Lung (tissue), 12 donors: ENCODE data around the gene VPS8. TPM values are rescaled to one million over a fixed set of nuclear protein-coding genes. Genes with fewer than 3 reads are reported as not detected.

ENCODE experiments used
- ATAC-seq: fragments of 200-7000 bp; cut with Tn5 transposase; one replicate; pipeline ENCODE4 v1.9.1; 2020; ENCODE audit warnings: moderate number of reproducible peaks; ENCODE audit not compliant: insufficient read depth, low FRiP score
- DNase-seq, 3 donors: peaks; one replicate each; pipeline ENCODE4 v3.0.0-alpha.2; 2013 to 2017
- H3K27ac ChIP-seq, 2 donors: one replicate each; pipeline ENCODE4 v1.5.1; 2013; ENCODE audit warnings: mild to moderate bottlenecking in 2 of 2, moderate library complexity in 2 of 2, control low read depth in 1 of 2, inconsistent platforms in 1 of 2, low read depth in 1 of 2, low read length in 1 of 2
- H3K27me3 ChIP-seq, 3 donors: one replicate each; pipeline ENCODE4 v1.5.1; 2013; ENCODE audit warnings: low read length in 2 of 3; ENCODE audit not compliant: control insufficient read depth in 3 of 3, insufficient read depth in 3 of 3
- H3K36me3 ChIP-seq, 4 donors: one replicate each; pipeline ENCODE4 v1.5.1; 2013; ENCODE audit warnings: low read length in 4 of 4, mild to moderate bottlenecking in 1 of 4, moderate library complexity in 1 of 4; ENCODE audit not compliant: control insufficient read depth in 4 of 4, insufficient read depth in 4 of 4
- H3K4me1 ChIP-seq, 5 donors: one replicate each; pipeline ENCODE4 v1.5.1; 2013; ENCODE audit warnings: low read length in 5 of 5, mild to moderate bottlenecking in 2 of 5, moderate library complexity in 1 of 5; ENCODE audit not compliant: control insufficient read depth in 5 of 5, insufficient read depth in 5 of 5
- H3K4me3 ChIP-seq: one replicate; pipeline ENCODE4 v1.5.1; 2013; ENCODE audit warnings: mild to moderate bottlenecking, control low read depth, moderate library complexity
- H3K9ac ChIP-seq, 2 donors: one replicate each; pipeline ENCODE4 v1.5.1; 2013; ENCODE audit warnings: low read length in 2 of 2, control low read depth in 1 of 2; ENCODE audit not compliant: insufficient read depth in 1 of 2
- H3K9me3 ChIP-seq, 4 donors: one replicate each; pipeline ENCODE4 v1.5.1; 2013; ENCODE audit warnings: low read length in 3 of 4, mild to moderate bottlenecking in 1 of 4, moderate library complexity in 1 of 4; ENCODE audit not compliant: control insufficient read depth in 4 of 4, insufficient read depth in 3 of 4
- CTCF ChIP-seq: IDR thresholded peaks from 2 replicates; pipeline ENCODE4 v1.5.1; 2012; ENCODE audit warnings: mild to moderate bottlenecking; ENCODE audit errors: control extremely low read depth, extremely low read depth
- WGBS, 2 donors: extraction: QIAGEN DNeasy Blood & Tissue Kit; methylation state at CpG; one replicate each; pipeline ENCODE4 v1.1.7; 2013; 5-methylcytosine and 5-hydroxymethylcytosine counted together
- polyA plus RNA-seq, 2 donors: library from polyadenylated mRNA; stranded (reverse); fragments of 200-250 nt; gene quantifications; one replicate each; pipeline ENCODE4 v1.2.1, GENCODE V29; 2013
- total RNA-seq, 2 donors: library from RNA; depleted of rRNA in 1 of 2; stranded (reverse); fragments of >200 nt in 1 of 2; gene quantifications; one replicate each; pipeline ENCODE4 v1.2.1, GENCODE V29; 2014 to 2021
- donor health status: control.
- donor health status: control.
- donor health status: Bipolar disorder and iron deficiency.
- donor health status: healthy.
- donor health status: DM: yes; HTN: yes; CAD: no.

Gene VPS8
- total and polyA plus RNA-seq, 4 donors: 13.9 to 184 (median 38.5) TPM

DNA sequence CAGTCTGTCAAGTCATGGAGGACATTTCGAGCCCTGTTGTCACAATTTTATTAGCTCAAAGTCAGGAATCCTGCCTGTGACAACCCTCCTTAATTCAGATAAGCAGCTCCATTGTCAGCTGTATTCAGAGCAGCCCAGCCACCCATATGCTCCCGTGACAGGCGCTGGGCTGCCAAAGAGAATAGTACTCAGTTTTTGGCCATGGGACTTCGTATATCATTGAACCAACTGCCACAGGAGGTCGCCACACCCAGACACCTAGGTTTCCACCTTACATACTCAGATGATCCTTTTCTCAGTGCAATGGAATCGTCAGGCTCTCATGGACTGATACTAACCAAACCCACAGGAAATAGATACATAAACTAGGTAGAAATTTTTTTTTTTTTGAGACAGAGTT, 240.7 kb downstream of the VPS8 start:
- TF ChIP-seq CTCF: no peak
- Histone ChIP-seq H3K4me1 (peaks cover 0 to 2% (median 0%) of the 10 kb centered on the region in 5 donors), H3K36me3 (peaks cover 16 to 38% (median 28%) of the 10 kb centered on the region in 4 donors), H3K4me3 (no peak overlapping the region), H3K27me3 (no peaks in the 10 kb centered on the region), H3K9ac (no peak overlapping the region), H3K27ac (no peak overlapping the region), H3K9me3 (peaks cover 0 to 7% (median 0%) of the 10 kb centered on the region in 4 donors)
- no peak for ATAC-seq
- DNase-seq: no peak
- 82 to 91% methylated on average over 6 of the region's 6 CpGs for WGBS, 2 donors

- Histone ChIP-seq H3K9ac (no peak overlapping the region), H3K27ac (no peak overlapping the region), H3K4me3 (no peak overlapping the region), H3K27me3 (no peaks in the 10 kb centered on the region), H3K4me1 (peaks cover 0 to 2% (median 0%) of the 10 kb centered on the region in 5 donors), H3K36me3 (peaks cover 8 to 16% (median 13%) of the 10 kb centered on the region in 4 donors), H3K9me3 (peaks cover 0 to 9% (median 0%) of the 10 kb centered on the region in 4 donors)
- no peak for TF ChIP-seq CTCF
- ATAC-seq (no peak), DNase-seq (no peak)
- WGBS, 2 donors: 93 to 94% methylated on average over 2 of the region's 2 CpGs
These were observed 244.9 kb downstream of the VPS8 start for GRCh38 chr3:185056908-185057307.

GRCh38 chr3:185057829-185058228, 245.9 kb downstream of the VPS8 start:
- Histone ChIP-seq H3K36me3 (peaks cover 4 to 11% (median 4%) of the 10 kb centered on the region in 4 donors), H3K4me1 (no peaks in the 10 kb centered on the region), H3K4me3 (no peak overlapping the region), H3K27me3 (no peaks in the 10 kb centered on the region), H3K9me3 (peaks cover 0 to 9% (median 0%) of the 10 kb centered on the region in 4 donors), H3K9ac (no peak overlapping the region), H3K27ac (no peak overlapping the region)
- no peak for ATAC-seq
- no peak for TF ChIP-seq CTCF
- no peak for DNase-seq
- 97 to 98% methylated on average over 1 of the region's 1 CpG for WGBS, 2 donors

- DNase-seq (no peak), ATAC-seq (no peak)
- no peak overlapping the region for H3K27ac ChIP-seq
- H3K36me3 ChIP-seq: peaks cover 0 to 6% (median 0%) of the 10 kb centered on the region in 4 donors
- no peak for TF ChIP-seq CTCF
- no peaks in the 10 kb centered on the region for H3K4me1 ChIP-seq
- no peaks in the 10 kb centered on the region for H3K27me3 ChIP-seq
- peaks cover 0 to 9% (median 0%) of the 10 kb centered on the region in 4 donors for H3K9me3 ChIP-seq
- WGBS, 2 donors: 53 to 56% methylated on average over 2 of the region's 2 CpGs
- no peak overlapping the region for H3K9ac ChIP-seq
- H3K4me3 ChIP-seq: no peak overlapping the region
These were observed 246.8 kb downstream of the VPS8 start for GRCh38 chr3:185058796-185059195.
